ENCODE data around the gene CIAO2B.
"Not testable (repeated sequence)": the region's sequence is repeated elsewhere in the genome, so short reads cannot be mapped to it uniquely, and the experiment has no call there.

CIAO2B gene

DNA sequence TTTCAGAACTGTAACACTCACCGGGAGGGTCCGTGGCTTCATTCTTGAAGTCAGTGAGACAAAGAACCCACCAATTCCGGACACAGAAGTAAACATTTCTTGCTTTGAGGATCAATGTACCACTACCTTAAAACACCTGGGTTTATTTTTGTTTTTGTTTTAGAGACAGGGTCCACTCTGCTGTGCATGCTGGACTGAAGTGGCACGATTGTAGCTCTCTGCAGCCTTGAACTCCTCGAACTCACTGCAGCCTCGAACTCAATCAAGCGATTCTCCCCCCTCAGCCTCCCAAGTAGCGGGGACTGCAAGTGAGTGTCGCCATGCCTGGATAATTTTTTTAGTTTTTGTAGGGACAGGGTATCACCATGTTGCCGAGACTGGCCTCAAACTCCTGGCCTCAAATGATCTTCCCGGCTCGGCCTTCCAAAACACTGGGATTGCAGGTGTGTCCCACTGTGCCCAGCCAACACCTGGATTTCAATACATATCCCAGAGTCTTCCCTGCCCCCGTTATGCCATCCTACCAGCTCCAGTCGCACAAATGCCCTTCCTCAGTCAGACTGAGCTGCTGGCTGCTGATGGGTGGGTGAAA, 41.2 kb upstream of the CIAO2B start:
- no peak for DNase-seq (ENCODE audit: extremely low spot score)
- TF ChIP-seq L3MBTL2 (conservative IDR thresholded peaks at IDR 0.05) (no peak), ZNF384 (IDR thresholded peaks at IDR 0.05) (no peak), HDGF (IDR thresholded peaks at IDR 0.05; ENCODE audit: borderline replicate concordance) (no peak), FOXK2 (IDR thresholded peaks at IDR 0.05) (no peak), ARNT (IDR thresholded peaks at IDR 0.05) (no peak), FOXM1 (IDR thresholded peaks at IDR 0.05; ENCODE audit: borderline replicate concordance) (no peak), FOXA1 (IDR thresholded peaks at IDR 0.05) (no peak), NFRKB (IDR thresholded peaks at IDR 0.05) (no peak), ELF4 (IDR thresholded peaks at IDR 0.05) (no peak), LEF1 (IDR thresholded peaks at IDR 0.05; ENCODE audit: borderline replicate concordance) (no peak), SP1 (IDR thresholded peaks at IDR 0.05) (no peak), SUZ12 (IDR thresholded peaks at IDR 0.05) (no peak), BHLHE40 (IDR thresholded peaks at IDR 0.05; ENCODE audit: borderline replicate concordance) (no peak), CTBP1 (IDR thresholded peaks at IDR 0.05; ENCODE audit: borderline replicate concordance) (no peak), TARDBP (IDR thresholded peaks at IDR 0.05) (no peak)
- TF ChIP-seq, protein P1, sequence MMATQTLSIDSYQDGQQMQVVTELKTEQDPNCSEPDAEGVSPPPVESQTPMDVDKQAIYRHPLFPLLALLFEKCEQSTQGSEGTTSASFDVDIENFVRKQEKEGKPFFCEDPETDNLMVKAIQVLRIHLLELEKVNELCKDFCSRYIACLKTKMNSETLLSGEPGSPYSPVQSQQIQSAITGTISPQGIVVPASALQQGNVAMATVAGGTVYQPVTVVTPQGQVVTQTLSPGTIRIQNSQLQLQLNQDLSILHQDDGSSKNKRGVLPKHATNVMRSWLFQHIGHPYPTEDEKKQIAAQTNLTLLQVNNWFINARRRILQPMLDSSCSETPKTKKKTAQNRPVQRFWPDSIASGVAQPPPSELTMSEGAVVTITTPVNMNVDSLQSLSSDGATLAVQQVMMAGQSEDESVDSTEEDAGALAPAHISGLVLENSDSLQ (IDR thresholded peaks at IDR 0.05), result no peak
- CTCF ChIA-PET, result interaction anchor here (0.7 to 2.5 kb wide), 2 partner anchors 14 to 180 kb away, joined by 3 to 10 read pairs; partner anchors contain the start of gene CES3
- POLR2A ChIA-PET, result interaction anchor here (0.6 to 0.9 kb wide), 2 partner anchors 15 to 44 kb away, joined by 3 read pairs; no protein-coding TSS in a partner anchor

DNA sequence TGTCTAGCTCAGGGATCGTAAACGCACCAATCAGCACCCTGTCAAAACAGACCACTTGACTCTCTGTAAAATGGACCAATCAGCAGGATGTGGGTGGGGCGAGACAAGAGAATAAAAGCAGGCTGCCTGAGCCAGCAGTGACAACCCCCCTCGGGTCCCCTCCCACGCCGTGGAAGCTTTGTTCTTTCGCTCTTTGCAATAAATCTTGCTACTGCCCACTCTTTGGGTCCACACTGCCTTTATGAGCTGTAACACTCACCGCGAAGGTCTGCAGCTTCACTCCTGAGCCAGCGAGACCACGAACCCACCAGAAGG, 40.7 kb upstream of the CIAO2B start:
- POLR2A ChIA-PET; DNase-seq (ENCODE audit: extremely low spot score): not testable (repeated sequence)
- CTCF ChIA-PET, result interaction anchor here (2.5 kb wide), 1 partner anchor 180 kb away, joined by 10 read pairs; no protein-coding TSS in a partner anchor

DNA sequence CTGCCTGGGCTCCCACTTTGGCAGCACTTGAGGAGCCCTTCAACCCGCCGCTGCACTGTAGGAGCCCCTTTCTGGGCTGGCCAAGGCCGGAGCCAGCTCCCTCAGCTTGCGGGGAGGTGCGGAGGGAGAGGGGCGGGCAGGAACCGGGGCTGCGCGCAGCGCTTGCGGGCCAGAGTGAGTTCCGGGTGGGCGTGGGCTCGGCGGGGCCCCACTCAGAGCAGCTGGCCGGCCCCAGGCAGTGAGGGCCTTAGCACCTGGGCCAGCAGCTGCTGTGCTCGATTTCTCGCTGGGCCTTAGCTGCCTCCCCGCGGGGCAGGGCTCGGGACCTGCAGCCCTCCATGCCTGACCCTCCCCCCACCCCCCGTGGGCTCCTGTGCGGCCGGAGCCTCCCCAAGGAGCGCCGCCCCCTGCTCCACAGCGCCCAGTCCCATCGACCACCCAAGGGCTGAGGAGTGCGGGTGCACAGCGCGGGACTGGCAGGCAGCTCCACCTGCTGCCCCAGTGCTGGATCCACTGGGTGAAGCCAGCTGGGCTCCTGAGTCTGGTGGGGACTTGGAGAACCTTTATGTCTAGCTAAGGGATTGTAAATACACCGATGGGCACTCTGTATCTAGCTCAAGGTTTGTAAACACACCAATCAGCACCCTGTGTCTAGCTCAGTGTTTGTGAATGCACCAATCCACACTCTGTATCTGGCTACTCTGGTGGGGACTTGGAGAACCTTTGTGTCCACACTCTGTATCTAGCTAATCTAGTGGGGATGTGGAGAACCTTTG, 40.1 kb upstream of the CIAO2B start:
- ChIA-PET CTCF (interaction anchor here (2.5 kb wide), 1 partner anchor 181 kb away, joined by 10 read pairs; no protein-coding TSS in a partner anchor), POLR2A (interaction anchor here (3.0 kb wide), 1 partner anchor 13 kb away, joined by 10 read pairs; the partner anchor contains the start of gene CES3)
- DNase-seq (ENCODE audit: extremely low spot score), result not testable (repeated sequence)

DNA sequence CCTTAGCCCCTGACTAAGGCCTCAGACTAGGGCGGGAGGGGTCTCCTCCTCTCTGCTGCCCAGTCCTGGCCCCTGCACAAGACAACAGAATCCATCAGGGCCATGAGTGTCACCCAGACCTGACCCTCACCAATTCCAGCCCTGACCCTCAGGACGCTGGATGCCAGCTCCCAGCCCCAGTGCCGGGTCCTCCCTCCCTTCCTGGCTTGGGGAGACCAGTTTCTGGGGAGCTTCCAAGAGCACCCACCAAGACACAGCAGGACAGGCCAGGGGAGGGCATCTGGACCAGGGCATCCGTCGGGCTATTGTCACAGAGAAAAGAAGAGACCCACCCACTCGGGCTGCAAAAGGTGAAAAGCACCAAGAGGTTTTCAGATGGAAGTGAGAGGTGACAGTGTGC, 39.5 kb upstream of the CIAO2B start:
- CTCF ChIA-PET, result no interaction called here
- TF ChIP-seq CTBP1 (IDR thresholded peaks at IDR 0.05; ENCODE audit: borderline replicate concordance) (no peak), HDGF (IDR thresholded peaks at IDR 0.05; ENCODE audit: borderline replicate concordance) (no peak), LEF1 (IDR thresholded peaks at IDR 0.05; ENCODE audit: borderline replicate concordance) (no peak), TARDBP (IDR thresholded peaks at IDR 0.05) (no peak)
- no peak for DNase-seq (ENCODE audit: extremely low spot score)
- POLR2A ChIA-PET, result interaction anchor here (1.1 to 3.0 kb wide), 2 partner anchors 12 to 15 kb away, joined by 3 to 10 read pairs; partner anchors contain the start of gene CES3

DNA sequence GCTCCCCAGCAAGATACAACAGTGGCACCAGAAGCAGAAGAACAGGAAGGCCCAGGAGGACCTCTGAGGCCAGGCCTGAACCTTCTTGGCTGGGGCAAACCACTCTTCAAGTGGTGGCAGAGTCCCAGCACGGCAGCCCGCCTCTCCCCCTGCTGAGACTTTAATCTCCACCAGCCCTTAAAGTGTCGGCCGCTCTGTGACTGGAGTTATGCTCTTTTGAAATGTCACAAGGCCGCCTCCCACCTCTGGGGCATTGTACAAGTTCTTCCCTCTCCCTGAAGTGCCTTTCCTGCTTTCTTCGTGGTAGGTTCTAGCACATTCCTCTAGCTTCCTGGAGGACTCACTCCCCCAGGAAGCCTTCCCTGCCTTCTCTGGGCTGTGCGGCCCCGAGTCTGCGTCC, 38.8 kb upstream of the CIAO2B start:
- no peak for DNase-seq (ENCODE audit: extremely low spot score)
- TF ChIP-seq TARDBP (IDR thresholded peaks at IDR 0.05) (no peak), FOXA1 (IDR thresholded peaks at IDR 0.05) (no peak), FOXK2 (IDR thresholded peaks at IDR 0.05) (no peak), L3MBTL2 (conservative IDR thresholded peaks at IDR 0.05) (no peak), BHLHE40 (IDR thresholded peaks at IDR 0.05; ENCODE audit: borderline replicate concordance) (no peak)
- TF ChIP-seq, protein P1 (IDR thresholded peaks at IDR 0.05), result no peak
- ChIA-PET CTCF (no interaction called here), POLR2A (interaction anchor here (1.1 to 3.0 kb wide), 2 partner anchors 12 to 14 kb away, joined by 3 to 10 read pairs; partner anchors contain the start of gene CES3)

DNA sequence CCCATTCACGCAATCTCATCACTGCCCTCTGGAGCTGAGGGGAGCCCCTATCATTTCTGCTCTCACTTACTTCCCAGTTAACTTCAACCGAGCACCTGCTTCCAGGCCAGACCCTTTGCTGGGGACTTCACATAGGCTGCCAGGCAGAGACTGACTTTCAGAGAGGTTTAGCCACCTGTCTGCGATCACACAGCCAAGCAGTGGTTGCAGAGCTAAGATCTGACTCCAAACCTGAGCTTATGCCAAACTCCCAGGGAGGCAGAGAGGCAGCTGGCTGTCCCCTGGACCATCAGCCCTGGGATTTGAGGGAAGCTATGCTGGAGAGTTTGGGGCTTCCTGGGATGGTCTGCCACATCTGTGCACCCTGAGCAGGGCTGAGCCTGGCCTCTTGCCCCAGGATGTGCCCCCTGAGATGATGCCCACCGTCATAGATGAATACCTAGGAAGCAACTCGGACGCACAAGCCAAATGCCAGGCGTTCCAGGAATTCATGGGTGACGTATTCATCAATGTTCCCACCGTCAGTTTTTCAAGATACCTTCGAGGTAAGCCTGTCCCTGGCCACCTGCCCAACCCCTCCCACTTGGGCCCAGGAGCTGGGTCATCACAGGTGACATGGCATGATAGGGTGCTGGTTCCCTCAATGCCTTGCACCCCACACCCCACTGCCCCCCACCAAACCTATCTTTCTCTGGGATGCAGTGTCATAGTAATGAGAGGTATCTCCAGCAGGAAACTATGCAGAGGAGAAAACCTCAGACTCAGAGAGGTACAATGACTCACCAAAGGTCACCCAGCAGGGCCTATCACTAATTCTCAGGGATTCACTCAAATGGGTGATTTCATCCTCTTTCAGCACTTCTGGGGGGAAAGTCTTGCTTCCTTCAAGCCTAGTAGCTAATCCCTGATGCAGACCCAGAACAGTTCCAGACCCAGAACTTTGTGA, 36.8 kb upstream of the CIAO2B start:
- CTCF ChIA-PET, result no interaction called here
- DNase-seq (ENCODE audit: extremely low spot score), result no peak
- no peak for TF ChIP-seq HDGF (IDR thresholded peaks at IDR 0.05; ENCODE audit: borderline replicate concordance)
- TF ChIP-seq ARNT (IDR thresholded peaks at IDR 0.05), result no peak
- TF ChIP-seq L3MBTL2 (conservative IDR thresholded peaks at IDR 0.05), result no peak
- no peak for TF ChIP-seq NFRKB (IDR thresholded peaks at IDR 0.05)
- no peak for TF ChIP-seq CTBP1 (IDR thresholded peaks at IDR 0.05; ENCODE audit: borderline replicate concordance)
- no peak for TF ChIP-seq FOXK2 (IDR thresholded peaks at IDR 0.05)
- no peak for TF ChIP-seq BHLHE40 (IDR thresholded peaks at IDR 0.05; ENCODE audit: borderline replicate concordance)
- TF ChIP-seq FOXA1 (IDR thresholded peaks at IDR 0.05), result no peak
- POLR2A ChIA-PET, result interaction anchor here (0.6 to 3.0 kb wide), 2 partner anchors 10 to 42 kb away, joined by 3 to 10 read pairs; partner anchors contain the start of gene CES3

- POLR2A ChIA-PET, result interaction anchor here (0.6 kb wide), 1 partner anchor 55 kb away, joined by 3 read pairs; no protein-coding TSS in a partner anchor
- CTCF ChIA-PET, result no interaction called here
- TF ChIP-seq FOXA1 (IDR thresholded peaks at IDR 0.05) (no peak), HDGF (IDR thresholded peaks at IDR 0.05; ENCODE audit: borderline replicate concordance) (no peak), NFRKB (IDR thresholded peaks at IDR 0.05) (no peak), CTBP1 (IDR thresholded peaks at IDR 0.05; ENCODE audit: borderline replicate concordance) (no peak), TARDBP (IDR thresholded peaks at IDR 0.05) (no peak), FOXK2 (IDR thresholded peaks at IDR 0.05) (no peak)
- TF ChIP-seq, protein P1 (IDR thresholded peaks at IDR 0.05), result no peak
- no peak for DNase-seq (ENCODE audit: extremely low spot score)
Observed at GRCh38 chr16:66968847-66969246, 34.6 kb upstream of the CIAO2B start.
